DND-41 (cell line): ENCODE measurements around the gene QRSL1.

Experiments used
- ATAC-seq: fragments of 200-7000 bp; cut with Tn5 transposase; 3 replicates; pipeline ENCODE4 v1.9.1; 2021; ENCODE audit warnings: low read depth; ENCODE audit not compliant: insufficient read depth
- DNase-seq: peaks from one replicate; pipeline ENCODE4 v3.0.0-alpha.2; 2020
- H2AFZ ChIP-seq: 2 replicates; pipeline ENCODE4 v1.6.0; 2012; ENCODE audit warnings: low read depth, low read length
- H3K27ac ChIP-seq: 2 replicates; pipeline ENCODE4 v1.5.1; 2012; ENCODE audit warnings: low read length, inconsistent platforms
- H3K27me3 ChIP-seq: fragments of 200-600 bp; sonication (generic); 2 replicates; pipeline ENCODE4 v1.6.0; 2012; ENCODE audit warnings: low read length, mild to moderate bottlenecking, inconsistent platforms; ENCODE audit not compliant: insufficient read depth, poor library complexity
- H3K36me3 ChIP-seq: 2 replicates; pipeline ENCODE4 v1.5.1; 2012; ENCODE audit warnings: low read length, inconsistent platforms; ENCODE audit not compliant: insufficient read depth
- H3K4me1 ChIP-seq: 2 replicates; pipeline ENCODE4 v1.5.1; 2012; ENCODE audit warnings: mild to moderate bottlenecking, low read length; ENCODE audit not compliant: insufficient read depth
- H3K4me2 ChIP-seq: 2 replicates; pipeline ENCODE4 v1.6.0; 2012; ENCODE audit warnings: mild to moderate bottlenecking, moderate library complexity, low read length, inconsistent platforms; ENCODE audit not compliant: insufficient read depth
- H3K4me3 ChIP-seq, 2 experiments: fragments of 200-600 bp in 1 of 2; shearing (Covaris generic) in 1 of 2; 2 replicates each; pipeline ENCODE4 v1.5.1; 2012 to 2016; ENCODE audit warnings: inconsistent platforms in 2 of 2, low read length in 2 of 2, mild to moderate bottlenecking in 2 of 2, low read depth in 1 of 2, moderate library complexity in 1 of 2
- H3K79me2 ChIP-seq: 2 replicates; pipeline ENCODE4 v1.6.0; 2012; ENCODE audit warnings: low read length, inconsistent platforms; ENCODE audit not compliant: insufficient read depth
- H3K9ac ChIP-seq: 2 replicates; pipeline ENCODE4 v1.6.0; 2012; ENCODE audit warnings: low read depth, mild to moderate bottlenecking, inconsistent platforms, low read length, moderate library complexity
- H3K9me3 ChIP-seq: 2 replicates; pipeline ENCODE4 v1.5.1; 2012; ENCODE audit warnings: low read length, moderate library complexity, mild to moderate bottlenecking, inconsistent platforms; ENCODE audit not compliant: insufficient read depth, severe bottlenecking
- H4K20me1 ChIP-seq: 2 replicates; pipeline ENCODE4 v1.6.0; 2012; ENCODE audit warnings: low read length; ENCODE audit not compliant: insufficient read depth
- EZH2 ChIP-seq: IDR thresholded peaks from 3 replicates; pipeline ENCODE4 v1.6.1; 2012; ENCODE audit warnings: borderline replicate concordance, low read depth, mild to moderate bottlenecking, moderate library complexity, low read length, inconsistent platforms; ENCODE audit not compliant: severe bottlenecking
- TF ChIP-seq, protein P1 (sequence below): IDR thresholded peaks from 2 replicates; pipeline ENCODE4 v1.5.1; 2012; ENCODE audit warnings: borderline replicate concordance, low read length, moderate library complexity, mild to moderate bottlenecking; ENCODE audit not compliant: poor library complexity, severe bottlenecking; ENCODE audit errors: extremely low read depth

QRSL1 gene

DNA sequence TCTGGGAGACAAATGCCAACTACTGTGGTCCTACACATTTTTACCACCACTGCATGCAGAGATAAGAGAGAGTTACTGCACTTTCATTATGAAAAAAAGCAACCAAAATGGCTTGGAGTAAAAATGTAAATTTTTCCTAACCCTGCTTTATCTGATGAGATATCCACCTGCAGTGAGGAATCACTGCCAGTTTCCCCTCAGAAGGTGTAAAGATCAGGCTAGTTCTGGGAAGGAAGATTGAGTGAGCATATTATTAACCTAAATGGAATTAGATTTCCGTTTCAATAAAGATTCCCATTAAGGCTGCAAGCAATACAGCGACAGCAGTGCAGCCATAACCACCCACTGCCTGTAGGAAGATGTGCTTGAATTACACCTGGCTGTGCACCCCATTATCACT is 84.9 kb downstream of the QRSL1 start:
- TF ChIP-seq, protein P1, sequence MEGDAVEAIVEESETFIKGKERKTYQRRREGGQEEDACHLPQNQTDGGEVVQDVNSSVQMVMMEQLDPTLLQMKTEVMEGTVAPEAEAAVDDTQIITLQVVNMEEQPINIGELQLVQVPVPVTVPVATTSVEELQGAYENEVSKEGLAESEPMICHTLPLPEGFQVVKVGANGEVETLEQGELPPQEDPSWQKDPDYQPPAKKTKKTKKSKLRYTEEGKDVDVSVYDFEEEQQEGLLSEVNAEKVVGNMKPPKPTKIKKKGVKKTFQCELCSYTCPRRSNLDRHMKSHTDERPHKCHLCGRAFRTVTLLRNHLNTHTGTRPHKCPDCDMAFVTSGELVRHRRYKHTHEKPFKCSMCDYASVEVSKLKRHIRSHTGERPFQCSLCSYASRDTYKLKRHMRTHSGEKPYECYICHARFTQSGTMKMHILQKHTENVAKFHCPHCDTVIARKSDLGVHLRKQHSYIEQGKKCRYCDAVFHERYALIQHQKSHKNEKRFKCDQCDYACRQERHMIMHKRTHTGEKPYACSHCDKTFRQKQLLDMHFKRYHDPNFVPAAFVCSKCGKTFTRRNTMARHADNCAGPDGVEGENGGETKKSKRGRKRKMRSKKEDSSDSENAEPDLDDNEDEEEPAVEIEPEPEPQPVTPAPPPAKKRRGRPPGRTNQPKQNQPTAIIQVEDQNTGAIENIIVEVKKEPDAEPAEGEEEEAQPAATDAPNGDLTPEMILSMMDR, result no peak
- no peak for TF ChIP-seq EZH2
- H4K20me1 ChIP-seq, result no peaks in the 10 kb centered on the region
- H3K9me3 ChIP-seq, result no peaks in the 10 kb centered on the region
- H2AFZ ChIP-seq, result no peak overlapping the region
- ATAC-seq (no peak), DNase-seq (no peak)
- H3K27me3 ChIP-seq, result no peaks in the 10 kb centered on the region
- H3K9ac ChIP-seq, result no peak overlapping the region
- H3K36me3 ChIP-seq, result no peaks in the 10 kb centered on the region
- H3K4me2 ChIP-seq, result no peak overlapping the region
- no peak overlapping the region for H3K4me3 ChIP-seq
- no peaks in the 10 kb centered on the region for H3K4me1 ChIP-seq
- no peaks in the 10 kb centered on the region for H3K79me2 ChIP-seq
- H3K27ac ChIP-seq, result no peak overlapping the region

DNA sequence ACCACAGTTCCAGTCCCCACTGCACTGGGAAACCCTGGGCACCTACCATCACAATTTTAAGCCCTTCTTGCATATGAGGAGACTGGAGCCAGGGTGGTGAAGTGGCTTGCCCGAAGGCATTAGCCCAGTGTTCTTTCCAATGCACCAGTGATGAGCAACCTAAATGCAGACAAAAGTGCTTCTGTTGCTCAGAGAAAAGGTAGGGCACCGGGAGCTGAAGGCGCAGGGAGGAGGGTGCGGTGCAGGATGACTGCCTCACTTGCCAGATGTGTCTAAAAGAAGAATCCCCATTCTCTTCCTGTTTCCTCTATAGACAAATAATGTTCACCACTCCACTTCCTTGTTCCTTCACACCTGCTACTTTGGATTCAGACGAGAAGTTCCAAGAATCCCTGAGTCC is 86.5 kb downstream of the QRSL1 start:
- H3K9ac ChIP-seq, result no peak overlapping the region
- no peak overlapping the region for H3K4me2 ChIP-seq
- H3K79me2 ChIP-seq, result no peaks in the 10 kb centered on the region
- no peaks in the 10 kb centered on the region for H4K20me1 ChIP-seq
- ATAC-seq (no peak), DNase-seq (no peak)
- no peaks in the 10 kb centered on the region for H3K27me3 ChIP-seq
- no peaks in the 10 kb centered on the region for H3K36me3 ChIP-seq
- H3K4me1 ChIP-seq, result no peaks in the 10 kb centered on the region
- TF ChIP-seq, protein P1, result no peak
- no peak for TF ChIP-seq EZH2
- no peak overlapping the region for H3K4me3 ChIP-seq
- H3K27ac ChIP-seq, result no peak overlapping the region
- H2AFZ ChIP-seq, result no peak overlapping the region
- H3K9me3 ChIP-seq, result no peaks in the 10 kb centered on the region

DNA sequence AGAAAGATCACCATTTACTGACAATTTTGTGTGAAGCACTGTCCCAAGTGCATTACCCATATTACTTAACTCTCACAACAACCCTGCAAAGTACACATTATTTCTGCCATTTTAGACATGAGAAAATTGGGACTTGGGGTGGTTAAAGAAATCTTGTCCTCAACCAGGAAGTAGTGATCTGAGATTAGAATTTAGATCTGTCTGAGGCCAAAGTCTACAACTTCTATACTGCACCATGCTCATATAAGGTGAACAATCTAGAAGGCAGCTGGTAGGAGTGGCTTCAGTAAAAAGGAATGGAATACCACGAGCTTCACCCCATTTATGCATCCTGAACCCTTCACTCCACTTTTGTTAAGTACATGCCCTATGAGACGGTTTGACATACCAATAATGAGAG is 87.6 kb downstream of the QRSL1 start:
- no peaks in the 10 kb centered on the region for H3K79me2 ChIP-seq
- TF ChIP-seq, protein P1, result no peak
- TF ChIP-seq EZH2, result no peak
- H3K4me2 ChIP-seq, result no peak overlapping the region
- no peak overlapping the region for H3K27ac ChIP-seq
- ATAC-seq (no peak), DNase-seq (no peak)
- H2AFZ ChIP-seq, result no peak overlapping the region
- no peaks in the 10 kb centered on the region for H3K27me3 ChIP-seq
- H3K36me3 ChIP-seq, result no peaks in the 10 kb centered on the region
- H4K20me1 ChIP-seq, result no peaks in the 10 kb centered on the region
- H3K9me3 ChIP-seq, result no peaks in the 10 kb centered on the region
- no peak overlapping the region for H3K9ac ChIP-seq
- no peak overlapping the region for H3K4me3 ChIP-seq
- no peaks in the 10 kb centered on the region for H3K4me1 ChIP-seq
